Stimulated activated CD4-positive, alpha-beta T cell treated with anti-CD3 and anti-CD28 coated beads, Interleukin-15, amount 100 ng/mL, for 24 hours (primary cell): ENCODE results near the gene RNF224.
"Not testable (repeated sequence)": the region's sequence is repeated elsewhere in the genome, so short reads cannot be mapped to it uniquely, and the experiment has no call there.

Source experiments
- DNase-seq: peaks from one replicate; pipeline ENCODE4 v3.0.0-alpha.2; 2020

RNF224 gene

GRCh38 chr9:137241490-137242268 is 14.4 kb downstream of the RNF224 start:
- DNase-seq, result peak; percentile 76

DNA sequence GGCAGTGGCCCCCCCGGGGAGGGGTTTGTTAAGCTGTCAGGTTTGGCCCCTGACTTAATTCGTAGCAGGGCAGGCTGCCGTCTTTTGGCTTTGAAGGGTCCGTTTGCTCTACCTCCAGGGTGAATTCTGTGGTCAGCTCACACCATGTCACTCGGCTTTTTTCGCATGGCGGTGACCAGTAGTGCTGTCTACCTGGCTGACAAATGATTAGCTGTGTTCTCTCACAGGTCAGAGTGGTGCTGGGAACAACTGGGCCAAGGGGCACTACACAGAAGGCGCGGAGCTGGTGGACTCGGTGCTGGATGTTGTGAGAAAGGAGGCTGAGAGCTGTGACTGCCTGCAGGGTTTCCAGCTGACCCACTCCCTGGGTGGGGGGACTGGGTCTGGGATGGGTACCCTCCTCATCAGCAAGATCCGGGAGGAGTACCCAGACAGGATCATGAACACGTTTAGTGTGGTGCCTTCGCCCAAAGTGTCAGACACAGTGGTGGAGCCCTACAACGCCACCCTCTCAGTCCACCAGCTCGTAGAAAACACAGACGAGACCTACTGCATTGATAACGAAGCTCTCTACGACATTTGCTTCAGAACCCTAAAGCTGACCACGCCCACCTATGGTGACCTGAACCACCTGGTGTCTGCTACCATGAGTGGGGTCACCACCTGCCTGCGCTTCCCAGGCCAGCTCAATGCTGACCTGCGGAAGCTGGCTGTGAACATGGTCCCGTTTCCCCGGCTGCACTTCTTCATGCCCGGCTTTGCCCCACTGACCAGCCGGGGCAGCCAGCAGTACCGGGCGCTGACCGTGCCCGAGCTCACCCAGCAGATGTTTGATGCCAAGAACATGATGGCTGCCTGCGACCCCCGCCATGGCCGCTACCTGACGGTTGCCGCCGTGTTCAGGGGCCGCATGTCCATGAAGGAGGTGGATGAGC is 15.2 kb downstream of the RNF224 start:
- DNase-seq, result no peak

DNA sequence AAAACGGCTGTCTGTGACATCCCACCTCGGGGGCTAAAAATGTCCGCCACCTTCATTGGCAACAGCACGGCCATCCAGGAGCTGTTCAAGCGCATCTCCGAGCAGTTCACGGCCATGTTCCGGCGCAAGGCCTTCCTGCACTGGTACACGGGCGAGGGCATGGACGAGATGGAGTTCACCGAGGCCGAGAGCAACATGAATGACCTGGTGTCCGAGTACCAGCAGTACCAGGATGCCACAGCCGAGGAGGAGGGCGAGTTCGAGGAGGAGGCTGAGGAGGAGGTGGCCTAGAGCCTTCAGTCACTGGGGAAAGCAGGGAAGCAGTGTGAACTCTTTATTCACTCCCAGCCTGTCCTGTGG is 15.9 kb downstream of the RNF224 start:
- DNase-seq, result not testable (repeated sequence)

GRCh38 chr9:137243626-137244485 is 16.6 kb downstream of the RNF224 start:
- peak; percentile 45 for DNase-seq

DNA sequence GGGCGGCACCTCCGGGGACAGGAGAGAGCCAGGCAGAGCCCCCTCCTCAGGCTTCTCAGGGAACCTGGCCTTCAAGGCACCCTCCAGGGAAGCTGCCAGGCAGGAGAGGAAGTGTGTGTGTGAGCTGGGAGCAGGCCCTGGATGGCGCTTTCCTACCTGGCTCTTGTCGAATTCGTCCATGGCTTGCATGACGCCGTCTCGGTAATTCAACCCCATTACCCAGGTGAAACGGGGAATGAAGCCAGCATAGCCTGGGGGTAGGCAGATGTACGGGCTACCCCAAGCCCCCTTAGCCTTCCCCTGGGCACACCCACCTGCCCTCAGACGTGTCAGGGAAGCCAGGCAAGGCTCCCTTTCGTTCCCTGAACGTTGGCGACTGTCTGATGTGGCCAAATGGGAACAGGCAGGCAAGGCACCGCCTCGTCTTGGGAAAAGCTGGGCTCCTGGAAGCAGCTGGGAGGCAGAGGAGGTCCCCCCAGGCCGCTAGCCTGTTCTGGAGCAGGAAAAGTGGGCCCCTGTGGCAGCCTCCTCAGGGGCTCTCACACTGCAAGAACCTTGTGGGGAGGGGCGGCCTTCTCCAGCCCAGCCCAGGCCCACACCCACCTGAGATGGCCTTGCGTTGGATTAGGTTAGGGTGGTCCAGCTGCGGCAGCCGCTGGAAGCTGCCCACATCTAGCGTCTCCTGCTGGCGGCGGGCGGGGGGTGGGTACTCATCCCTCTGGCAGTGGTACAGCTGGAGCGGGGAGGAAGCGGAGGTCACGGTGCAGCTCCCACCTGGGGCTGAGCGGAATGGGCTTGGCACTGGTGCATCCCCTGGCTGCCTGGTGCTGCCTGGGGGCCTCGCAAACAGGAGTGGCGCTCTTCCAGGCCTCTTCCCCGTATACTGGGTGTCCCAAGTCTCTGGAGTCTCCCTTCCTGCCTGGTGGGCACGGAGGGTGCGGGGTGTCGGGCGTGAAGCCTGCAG is 17.5 kb downstream of the RNF224 start:
- no peak for DNase-seq

DNA sequence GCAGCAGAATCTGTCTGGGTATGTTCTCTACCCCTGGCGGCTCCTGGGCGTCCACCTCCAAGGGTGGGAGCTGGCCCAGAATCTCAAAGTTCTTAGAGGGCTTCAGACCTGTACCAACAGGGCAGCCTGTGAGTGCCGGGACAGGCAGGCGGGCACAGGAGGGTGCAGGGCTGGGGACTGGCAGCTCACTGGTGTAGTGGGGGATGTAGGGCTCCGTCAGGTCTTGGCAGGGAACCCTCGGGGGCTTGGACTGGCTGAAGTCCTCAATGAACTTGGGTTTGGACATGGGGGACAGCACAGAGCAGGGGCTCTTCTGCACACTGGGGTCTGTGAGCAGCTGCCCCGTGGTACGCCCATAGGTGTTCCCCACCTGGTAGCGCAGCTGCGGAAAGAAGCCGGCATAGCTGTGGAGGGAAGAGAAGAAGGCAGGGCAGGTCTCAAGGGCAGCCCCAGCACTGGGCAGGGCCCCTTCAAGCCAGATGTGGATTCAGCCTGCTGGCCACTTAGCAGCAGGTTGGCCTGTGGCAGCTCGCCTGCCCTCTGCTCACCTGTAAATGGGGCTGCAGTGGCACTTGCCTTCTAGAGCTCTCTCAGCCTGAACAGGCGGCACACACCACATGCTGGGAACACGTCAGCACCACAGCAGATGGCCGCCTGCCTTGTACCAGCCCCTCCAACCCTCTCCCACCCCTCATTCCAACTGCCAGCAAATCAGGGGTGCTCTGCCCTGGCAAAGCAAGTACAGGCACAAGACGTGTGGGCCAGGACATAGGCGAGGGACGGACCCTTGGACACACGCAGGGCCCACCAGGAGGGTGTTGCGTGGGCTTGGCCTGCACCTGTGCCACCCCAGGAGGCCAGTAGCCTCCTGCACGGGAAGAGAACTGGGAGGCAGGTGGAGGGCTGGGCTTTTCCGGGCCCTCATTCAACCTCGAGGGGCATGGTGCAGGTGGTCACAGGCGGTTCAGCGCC is 18.4 kb downstream of the RNF224 start:
- no peak for DNase-seq

DNA sequence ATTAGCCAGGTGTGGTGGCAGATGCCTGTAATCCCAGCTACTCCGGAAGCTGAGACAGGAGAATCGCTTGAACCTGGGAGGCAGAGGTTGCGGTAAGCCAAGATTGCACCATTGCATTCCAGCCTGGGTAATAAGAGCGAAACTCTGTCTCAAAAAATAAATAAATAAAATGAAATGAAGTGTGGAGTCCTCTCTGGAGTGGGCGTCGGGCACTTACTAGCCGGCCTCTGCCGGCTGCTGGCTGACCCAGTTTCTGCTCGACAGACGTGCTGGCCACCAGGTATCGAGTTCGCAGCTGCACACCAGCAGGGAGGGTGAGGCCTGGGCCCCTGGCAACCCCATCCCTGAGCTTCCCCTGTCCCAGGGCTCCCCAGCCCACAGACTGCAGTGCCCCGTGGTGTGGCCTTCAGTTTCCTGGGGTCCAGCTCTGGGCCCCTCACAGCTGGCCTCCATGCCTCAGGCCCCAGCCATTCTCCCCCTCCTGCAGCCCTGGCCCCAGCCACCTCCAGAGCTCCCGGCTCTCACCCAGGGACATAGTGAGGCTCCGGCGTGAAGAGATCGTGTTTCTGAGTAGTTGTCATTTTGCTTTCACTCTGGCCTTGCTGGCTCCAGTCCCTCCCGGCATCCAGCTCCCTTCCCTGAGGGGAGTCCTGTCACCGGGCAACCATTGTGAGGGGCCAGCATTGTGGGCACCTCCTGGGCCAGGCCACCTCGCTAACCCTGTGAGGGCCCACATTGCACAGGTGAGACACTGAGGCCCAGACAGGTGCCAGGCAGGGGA is 20.0 kb downstream of the RNF224 start:
- no peak for DNase-seq

DNA sequence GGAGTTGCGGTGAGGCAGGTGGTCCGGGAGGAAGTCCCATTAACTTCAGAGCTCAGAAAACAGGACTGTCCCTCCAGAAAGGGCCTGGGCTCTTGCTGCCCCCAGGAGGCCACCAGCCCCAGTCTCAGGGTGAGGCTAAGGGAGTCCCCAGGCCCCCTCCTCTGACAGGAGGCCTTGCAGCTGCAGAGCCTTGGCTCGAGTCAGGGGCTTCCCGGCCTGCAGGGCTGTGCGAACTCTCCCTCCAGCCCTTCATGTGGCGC is 20.5 kb downstream of the RNF224 start:
- no peak for DNase-seq

GRCh38 chr9:137250329-137251193 is 23.3 kb downstream of the RNF224 start:
- no peak for DNase-seq

GRCh38 chr9:137251194-137251461 is 23.8 kb downstream of the RNF224 start, which contains the start of gene STPG3:
STPG3 (plus strand) TSS chr9:137251286; CDS start chr9:137251287, 1 bp downstream.
- no peak for DNase-seq

DNA sequence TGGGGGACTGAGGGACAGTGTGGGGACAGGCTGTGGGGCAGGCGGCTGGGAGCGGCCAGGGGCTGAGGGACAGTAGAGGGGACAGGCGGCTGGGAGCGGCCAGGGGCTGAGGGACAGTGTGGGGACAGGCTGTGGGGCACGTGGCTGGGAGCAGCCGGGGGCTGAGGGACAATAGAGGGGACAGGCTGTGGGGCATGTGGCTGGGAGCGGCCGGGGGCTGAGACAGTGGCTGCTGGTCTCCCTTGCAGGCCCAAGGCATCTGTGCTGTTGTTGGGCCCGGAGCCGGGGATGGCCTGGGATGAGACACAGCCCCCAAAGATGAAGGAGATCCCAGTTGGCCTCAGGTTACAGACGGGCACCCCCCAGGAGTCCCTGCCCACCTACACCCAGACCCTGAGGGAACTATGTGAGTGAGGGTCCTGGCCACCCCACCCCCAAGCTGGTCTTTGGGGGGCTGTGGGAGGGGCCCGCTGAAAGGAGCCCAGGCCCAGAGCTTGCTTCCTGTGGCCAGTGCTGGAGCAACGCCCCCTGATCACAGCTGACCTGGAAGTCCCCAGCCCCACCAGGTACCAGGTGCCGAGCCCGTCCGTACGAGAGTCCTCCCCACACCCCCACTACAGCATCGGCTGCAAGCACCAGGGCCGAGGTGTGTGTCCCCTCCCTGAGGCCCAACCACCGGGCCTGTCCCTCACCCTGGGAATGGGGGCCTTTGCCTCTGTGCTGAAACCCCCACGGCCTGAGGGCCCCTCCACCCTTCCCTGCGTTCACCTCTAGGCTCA is 24.4 kb downstream of the RNF224 start:
- DNase-seq, result no peak

DNA sequence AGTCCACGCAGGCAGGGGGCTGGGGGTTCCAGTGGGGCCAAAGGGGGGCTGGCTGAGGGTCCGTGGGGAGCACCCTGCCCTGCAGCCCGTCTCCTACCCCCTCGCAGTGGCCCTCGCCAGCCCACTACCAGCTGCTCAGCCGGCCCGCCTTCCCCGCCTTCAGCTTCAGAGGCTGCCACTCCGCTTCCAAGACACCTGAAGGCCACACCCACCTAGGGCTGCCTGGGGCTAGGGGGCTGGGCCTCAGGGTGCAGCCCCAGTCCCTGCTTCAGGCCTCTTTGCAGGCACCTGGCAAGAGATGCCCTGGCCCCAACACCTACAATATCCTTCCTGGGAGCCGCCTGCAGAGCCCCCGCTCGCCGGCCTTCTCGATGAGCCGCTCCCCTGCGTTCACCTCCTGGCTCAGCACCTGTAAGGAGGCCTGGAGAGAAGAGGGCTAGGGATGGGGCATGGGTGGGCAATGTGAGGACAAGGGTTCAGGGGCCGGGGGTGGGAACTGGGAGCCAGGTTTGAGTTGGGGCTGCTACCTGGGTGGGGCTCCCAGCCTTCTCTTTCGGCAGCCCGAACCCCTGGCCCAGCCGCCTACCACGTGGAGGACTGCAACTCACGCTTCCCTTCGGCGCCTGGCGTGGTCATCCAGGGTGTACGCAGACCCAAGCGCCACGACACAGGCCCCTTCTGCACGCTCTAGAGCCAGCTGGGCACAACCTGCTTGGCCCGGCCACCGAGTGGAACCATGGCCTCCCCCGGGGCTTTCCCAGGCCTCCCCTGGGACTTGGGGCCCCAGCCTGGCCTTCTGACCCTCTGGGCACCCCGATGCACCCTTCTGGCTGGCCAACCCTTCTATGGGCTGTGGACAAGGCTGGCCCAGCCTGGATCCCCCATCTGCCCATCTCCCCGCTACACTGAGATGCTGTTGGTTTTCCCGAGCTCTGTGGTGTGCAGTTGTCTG is 25.5 kb downstream of the RNF224 start:
- no peak for DNase-seq

DNA sequence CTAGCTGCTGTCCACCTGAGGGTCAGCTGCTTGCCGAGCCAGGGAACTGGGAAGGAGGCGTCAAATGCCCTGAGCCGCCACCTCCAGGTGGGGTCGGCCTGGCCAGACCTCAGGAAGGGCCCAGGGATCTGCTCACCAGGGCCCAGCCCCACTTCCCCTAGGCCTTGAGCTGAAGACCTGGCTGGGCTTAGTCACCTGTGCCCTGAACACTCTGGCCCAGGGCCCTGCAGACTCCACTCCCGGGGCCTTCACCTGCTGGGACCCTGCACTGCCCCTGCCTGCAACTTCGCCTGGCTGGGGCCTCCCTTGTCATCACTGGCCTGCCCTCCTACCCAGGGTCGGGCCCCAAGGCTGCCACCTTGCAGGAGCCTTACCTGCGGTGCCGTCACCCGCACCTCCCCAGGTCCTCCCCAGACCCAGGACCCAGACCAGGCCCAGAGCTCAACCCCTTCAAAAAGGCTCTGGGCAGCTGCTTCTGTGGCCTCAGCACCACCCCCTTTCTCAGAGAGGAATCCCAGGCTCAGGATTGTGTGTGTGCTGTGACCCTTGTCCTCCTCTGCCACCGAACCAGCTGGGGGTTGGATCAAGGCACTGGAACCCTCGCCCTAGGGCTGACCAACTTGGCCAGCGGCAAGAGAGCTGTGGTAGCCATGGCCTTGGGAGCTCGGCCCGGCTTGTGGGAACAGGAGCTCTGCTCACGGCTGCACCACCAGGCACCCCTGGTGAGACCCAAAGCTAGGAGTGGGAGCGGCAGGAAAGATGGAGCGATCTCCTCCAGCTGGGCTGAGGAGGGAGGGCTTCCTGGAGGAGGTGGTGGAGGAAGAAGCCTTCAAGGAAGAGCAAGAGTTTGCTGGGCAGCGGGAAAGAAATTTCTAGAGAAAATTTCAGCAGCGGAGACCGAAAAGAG is 26.7 kb downstream of the RNF224 start:
- no peak for DNase-seq

- peak; percentile 97 for DNase-seq
Observed at GRCh38 chr9:137254624-137255447, 27.5 kb downstream of the RNF224 start, which contains the start of gene NELFB. NELFB (plus strand) TSS chr9:137255327.
